ENCODE data around the gene DCUN1D1.

Gene DCUN1D1

DNA sequence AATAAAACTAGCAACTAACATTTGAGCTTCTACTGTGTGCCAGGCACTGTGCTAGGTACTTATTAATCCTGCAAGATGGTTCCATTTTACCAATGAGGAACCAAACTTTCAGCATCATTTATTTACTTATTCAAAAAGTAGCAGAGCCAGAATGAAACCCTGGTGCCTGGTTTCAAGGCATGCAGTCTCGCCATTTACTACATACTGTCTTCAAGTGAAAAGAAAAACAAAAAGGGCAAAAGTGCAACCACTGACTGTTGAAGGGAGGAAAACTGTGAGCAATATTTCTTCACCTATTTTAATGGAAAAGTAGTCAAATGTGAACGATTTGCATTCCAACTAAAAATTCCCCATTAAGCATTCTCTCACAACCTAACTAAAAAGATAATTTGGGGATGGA lies 8.7 kb downstream of the DCUN1D1 start:
- DNase-seq (ENCODE audit: low spot score): no peak

DNA sequence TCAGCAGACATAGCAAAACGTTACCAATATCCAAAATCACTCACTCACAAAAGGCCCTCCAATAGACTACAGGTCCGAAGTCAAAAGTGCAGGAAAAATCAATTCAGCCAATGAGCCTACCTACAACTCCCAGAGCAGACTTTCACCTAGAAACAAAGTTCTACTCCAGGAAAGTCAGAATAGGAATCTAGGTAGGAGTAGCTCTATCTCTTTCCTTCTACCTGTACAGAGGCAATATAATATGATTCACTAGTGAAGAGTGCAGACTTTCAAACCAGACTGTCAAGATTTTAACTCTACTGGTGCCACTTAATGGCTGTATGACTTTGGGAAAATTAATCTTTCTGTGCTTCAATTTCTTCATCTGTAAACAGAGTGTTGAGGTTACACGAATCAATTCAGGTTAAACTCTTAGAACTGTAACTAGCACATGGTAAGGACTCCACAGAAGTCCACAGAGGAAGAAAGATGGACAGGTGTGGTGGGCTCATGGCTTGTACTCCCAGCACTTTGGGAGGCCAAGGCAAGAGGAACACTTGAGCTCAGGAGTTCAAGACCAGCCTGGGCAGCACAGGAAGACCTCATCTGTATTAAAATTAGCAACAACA lies 9.4 kb downstream of the DCUN1D1 start:
- no peak for DNase-seq (ENCODE audit: low spot score)

DNA sequence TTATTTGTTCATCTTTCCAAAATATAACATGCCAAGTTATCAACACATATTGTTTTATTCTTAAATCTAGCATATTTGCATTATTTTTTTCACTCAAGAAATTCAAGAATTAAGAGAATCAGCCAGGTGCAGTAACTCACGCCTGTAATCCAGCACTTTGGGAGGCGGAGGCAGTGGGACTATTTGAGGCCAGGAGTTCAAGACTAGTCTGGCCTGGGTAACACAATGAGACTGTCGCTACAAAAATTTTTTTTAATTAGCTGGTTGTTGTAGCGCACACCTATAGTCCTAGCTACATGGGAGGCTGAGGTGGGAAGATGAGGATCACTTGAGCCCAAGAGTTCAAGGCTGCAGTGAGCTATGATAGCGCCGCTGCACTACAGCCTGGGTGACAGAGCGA lies 10.5 kb downstream of the DCUN1D1 start:
- no peak for DNase-seq (ENCODE audit: low spot score)

DNA sequence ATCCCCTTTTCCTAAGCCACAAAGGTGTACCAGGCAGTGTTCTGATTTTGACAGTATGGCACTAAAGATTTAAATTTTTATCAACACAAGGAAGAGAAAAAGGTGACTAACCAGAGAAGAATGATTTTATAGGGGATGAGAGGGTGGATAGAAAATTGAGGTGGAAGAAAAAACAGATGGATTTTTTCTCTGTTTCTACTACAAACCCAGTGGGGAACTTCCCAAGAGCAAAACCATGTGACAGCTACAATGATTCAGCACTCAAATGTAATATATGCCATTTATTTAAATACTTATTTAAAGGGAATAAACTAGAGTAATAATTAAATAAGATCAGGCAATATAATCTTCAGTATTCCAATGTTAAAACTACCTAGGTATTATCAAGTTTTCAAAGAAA lies 11.1 kb downstream of the DCUN1D1 start:
- peak; percentile 77 for DNase-seq (ENCODE audit: low spot score)

DNA sequence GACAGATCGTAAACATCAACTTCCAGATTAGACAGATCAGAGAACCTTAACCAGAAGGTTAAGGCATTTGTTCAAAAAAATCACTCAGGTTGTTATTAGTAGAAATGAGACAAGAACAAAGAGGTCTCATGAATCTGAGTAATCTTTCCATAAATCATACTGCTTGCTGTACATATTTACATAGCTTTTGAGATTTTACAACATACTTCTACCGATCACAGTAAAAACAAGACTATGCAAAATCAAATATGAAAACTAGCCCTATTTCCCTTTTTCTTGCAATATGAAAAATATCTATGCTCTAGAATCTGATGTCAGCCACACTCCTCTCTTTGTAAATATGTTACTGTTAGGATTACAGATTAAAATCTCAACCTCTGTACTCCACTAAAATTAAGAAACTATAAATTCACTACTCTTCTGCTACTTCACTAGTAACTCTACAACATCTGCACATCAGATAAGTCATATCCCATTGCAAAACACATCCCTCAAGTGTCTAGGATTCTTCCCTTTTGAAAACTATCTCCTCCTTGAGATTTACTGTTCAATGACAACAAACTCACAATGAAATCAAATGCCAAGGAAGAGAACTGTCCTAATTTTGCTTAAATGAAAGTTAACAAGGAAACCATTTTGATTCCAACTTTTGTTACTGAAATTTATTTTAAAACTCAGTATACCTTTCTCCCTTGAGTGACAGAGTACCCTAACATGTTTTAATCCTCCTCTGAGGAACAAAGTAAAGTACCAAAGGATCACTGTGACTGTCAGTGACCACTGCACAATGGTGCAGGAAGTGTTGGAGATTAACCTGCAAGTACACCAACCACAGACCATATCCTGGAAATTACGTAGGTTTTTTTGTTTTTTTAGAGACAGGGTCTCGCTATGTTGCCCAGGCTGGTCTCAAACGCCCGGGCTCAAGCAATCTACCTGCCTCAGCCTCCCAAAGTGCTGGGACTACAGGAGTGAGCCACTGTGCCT lies 12.8 kb downstream of the DCUN1D1 start:
- no peak for DNase-seq (ENCODE audit: low spot score)

- no peak for DNase-seq (ENCODE audit: low spot score)
These were observed 14.4 kb downstream of the DCUN1D1 start for GRCh38 chr3:182965861-182966366.

GRCh38 chr3:182964179-182964578 lies 16.2 kb downstream of the DCUN1D1 start:
- DNase-seq (ENCODE audit: low spot score): no peak

DNA sequence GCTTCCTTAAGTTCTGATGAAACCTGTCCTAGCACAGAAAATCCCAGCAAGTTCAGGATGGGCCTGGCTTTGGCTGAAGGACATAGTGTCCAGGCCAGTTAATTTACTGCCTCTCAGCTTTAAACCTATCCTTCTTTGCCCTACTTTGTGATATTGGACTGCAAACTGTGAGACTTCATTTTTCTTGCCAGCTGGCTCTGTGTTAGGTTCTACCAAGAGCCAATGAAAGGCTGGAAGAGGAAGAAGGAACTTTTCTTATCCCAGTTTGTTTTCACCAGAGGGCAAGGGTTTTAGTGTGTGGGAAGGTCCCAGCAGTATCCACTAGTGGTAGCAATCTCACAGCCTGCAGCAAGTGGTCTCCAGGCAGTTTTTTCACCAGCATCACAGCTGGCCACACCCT lies 18.2 kb downstream of the DCUN1D1 start:
- no peak for DNase-seq (ENCODE audit: low spot score)

DNA sequence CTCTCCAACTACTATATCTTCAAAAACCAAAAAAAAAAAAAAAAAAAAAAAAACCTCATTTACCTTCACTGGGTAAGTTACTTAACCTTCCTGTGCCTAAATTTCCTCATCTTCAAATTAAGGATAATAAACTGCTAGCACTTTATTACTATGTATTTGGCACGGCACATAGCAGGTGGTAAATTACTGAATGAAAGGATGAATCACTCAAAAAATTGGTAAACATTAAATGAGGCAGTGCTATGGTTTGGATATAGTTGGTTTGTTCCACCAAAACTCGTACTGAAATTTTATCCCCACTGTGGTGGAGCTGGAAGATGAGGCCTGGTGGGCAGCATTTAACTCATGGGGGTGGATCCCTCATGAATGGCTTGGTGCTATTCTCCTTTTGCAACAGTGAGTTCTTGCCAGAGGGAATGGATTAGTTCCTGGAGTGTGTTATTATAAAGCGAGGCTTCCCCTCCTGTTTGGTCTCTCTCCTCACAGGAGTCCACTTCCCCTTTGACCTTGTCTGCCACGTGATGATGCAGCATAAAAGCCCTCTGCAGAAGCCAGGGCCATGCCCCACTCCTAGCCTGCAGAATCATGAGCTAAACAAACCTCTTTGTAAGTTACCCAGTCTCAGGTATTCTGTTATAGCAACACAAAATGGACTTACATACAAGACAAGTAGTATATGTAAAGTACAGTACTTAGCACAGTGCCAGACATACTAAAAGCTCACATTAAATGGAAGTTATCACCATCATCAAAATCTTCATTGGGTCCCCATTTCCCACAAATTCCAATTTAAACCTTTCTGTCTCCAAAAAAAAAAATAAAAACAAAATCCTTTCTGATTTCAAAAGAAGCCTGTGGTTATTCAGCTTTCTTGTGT lies 20.6 kb downstream of the DCUN1D1 start:
- DNase-seq (ENCODE audit: low spot score): no peak

GRCh38 chr3:182957676-182958266 lies 22.6 kb downstream of the DCUN1D1 start:
- DNase-seq (ENCODE audit: low spot score): no peak

DNA sequence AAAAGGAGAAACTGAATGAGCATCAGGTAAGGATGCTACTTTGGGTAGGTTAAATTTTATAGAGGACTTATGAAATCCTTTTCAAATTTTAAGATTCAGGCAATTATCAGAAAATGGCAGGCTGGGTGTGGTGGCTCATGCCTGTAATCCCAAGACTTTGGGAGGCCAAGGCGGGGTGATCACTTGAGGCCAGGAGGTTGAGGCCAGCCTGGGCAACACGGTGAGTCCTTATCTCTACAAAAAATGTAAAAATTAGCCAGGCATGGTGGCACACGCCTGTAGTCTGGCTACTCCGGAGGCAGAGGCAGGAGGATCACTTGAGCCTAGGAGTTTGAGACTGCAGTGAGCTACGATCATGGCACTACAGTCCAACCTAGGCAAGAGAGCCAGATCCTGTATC lies 23.1 kb downstream of the DCUN1D1 start:
- no peak for DNase-seq (ENCODE audit: low spot score)

DNA sequence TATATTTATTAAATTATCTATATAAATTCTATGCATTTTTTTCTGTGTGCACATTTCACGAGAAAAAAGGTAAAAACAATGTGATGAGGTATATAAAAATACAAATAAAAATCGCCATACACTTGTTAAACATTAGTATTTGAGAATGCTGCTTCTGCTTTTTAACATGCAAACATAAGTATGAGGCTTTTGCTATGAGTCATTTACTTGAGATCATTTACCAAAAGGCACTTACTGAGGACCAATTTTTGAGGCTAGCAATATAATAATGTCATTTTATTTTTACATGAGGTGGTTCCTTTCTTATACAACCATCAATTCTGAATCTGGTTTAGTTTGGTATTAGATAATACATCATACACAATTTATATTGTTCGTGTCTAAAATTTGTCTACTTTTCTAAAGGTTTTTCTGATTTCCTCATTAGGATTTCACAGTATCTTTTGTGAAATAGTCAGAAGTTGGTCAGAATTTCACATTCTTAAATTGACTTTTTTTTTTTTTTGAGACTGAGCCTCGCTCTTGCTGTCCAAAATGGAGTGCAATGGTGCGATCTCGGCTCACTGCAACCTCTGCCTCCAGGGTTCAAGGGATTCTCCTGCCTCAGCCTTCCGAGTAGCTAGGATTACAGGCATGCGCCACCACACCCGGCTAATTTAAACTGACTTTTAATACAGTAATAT lies 25.6 kb downstream of the DCUN1D1 start:
- DNase-seq (ENCODE audit: low spot score): no peak

- no peak for DNase-seq (ENCODE audit: low spot score)
These were observed 30.6 kb downstream of the DCUN1D1 start for GRCh38 chr3:182949688-182950087.

DNA sequence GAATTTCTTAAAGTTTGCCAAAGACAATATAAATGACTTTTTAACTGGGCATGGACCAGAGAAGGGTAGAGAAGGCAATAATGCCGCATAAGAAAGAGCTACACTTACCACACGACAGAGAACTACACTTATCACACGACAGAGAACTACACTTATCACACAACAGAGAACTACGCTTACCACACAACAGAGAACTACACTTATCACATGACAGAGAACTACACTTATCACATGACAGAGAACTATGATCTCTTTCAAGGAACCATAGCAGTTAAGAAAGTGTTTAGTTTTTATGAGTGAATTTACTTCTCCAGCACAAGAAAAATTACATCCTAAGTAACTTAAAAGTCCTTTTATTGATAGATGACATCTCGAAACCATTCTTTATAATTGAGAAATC lies 32.0 kb downstream of the DCUN1D1 start:
- no peak for DNase-seq (ENCODE audit: low spot score)

DNA sequence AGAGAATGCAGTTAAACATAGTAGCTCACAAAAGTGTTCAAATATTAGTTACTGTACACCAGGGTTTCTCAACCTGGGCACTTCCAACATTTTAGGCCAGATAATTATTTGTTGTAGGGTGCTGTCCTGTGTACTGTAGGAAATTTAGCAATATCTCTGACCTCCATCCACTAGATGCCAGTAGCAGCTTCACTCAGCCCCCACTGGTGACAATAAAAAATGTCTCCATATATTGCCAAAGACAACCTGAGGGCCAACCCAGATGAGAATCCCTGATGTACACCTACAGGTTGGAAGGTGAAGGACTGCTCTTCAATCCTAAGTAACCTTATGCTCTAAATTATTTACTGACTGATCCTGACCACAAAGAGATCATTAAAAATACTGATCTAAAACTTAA lies 32.5 kb downstream of the DCUN1D1 start:
- no peak for DNase-seq (ENCODE audit: low spot score)

DNA sequence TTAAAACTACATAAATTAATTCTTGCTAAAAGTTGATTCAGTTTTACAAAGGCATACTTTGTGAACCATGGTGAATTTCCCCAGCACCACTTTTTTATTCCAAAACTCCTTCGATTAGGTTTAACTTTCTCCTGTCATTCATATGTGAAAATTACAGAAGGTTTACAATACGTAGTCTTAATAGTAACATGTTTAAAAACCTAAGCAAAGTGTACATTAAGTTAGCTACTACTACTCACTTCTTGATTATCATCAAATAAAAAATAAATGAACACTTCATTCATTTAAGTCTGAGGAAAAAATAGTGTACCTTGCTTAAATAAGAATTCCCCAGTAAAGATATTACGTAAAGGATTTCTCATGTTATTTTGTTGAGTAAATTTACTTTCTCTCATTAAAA lies 38.6 kb downstream of the DCUN1D1 start:
- DNase-seq (ENCODE audit: low spot score): no peak

GRCh38 chr3:182940266-182940808 lies 40.0 kb downstream of the DCUN1D1 start:
- no peak for DNase-seq (ENCODE audit: low spot score)

GRCh38 chr3:182937293-182938051 lies 42.9 kb downstream of the DCUN1D1 start:
- no peak for DNase-seq (ENCODE audit: low spot score)

GRCh38 chr3:182936918-182937285 lies 43.4 kb downstream of the DCUN1D1 start:
- no peak for DNase-seq (ENCODE audit: low spot score)

GRCh38 chr3:182936239-182936917 lies 44.0 kb downstream of the DCUN1D1 start:
- DNase-seq (ENCODE audit: low spot score): no peak

Measured in COLO829 (cell line).